Stimulated activated CD8-positive, alpha-beta memory T cell treated with anti-CD3 and anti-CD28 coated beads, Interleukin-2, amount 100 ng/mL, for 1 hour (primary cell): ENCODE measurements around the gene RBMS1.
"Not testable (repeated sequence)": the region's sequence is repeated elsewhere in the genome, so short reads cannot be mapped to it uniquely, and the experiment has no call there.

Source experiments
- DNase-seq, 2 donors: peaks; one replicate each; pipeline ENCODE4 v3.0.0-alpha.2; 2020; ENCODE audit warnings: low read depth in 2 of 2

Gene RBMS1

GRCh38 chr2:160469621-160470204 is 23.9 kb downstream of the RBMS1 start:
- no peak for DNase-seq

- DNase-seq: no peak
Observed at GRCh38 chr2:160469164-160469563, 24.4 kb downstream of the RBMS1 start.

- no peak for DNase-seq
Observed at GRCh38 chr2:160467086-160467485, 26.5 kb downstream of the RBMS1 start.

- no peak for DNase-seq
Observed at GRCh38 chr2:160465406-160465805, 28.2 kb downstream of the RBMS1 start.

- DNase-seq: no peak
Observed at GRCh38 chr2:160465002-160465401, 28.6 kb downstream of the RBMS1 start.

GRCh38 chr2:160464017-160464416 is 29.6 kb downstream of the RBMS1 start:
- no peak for DNase-seq

GRCh38 chr2:160463245-160463644 is 30.4 kb downstream of the RBMS1 start:
- no peak for DNase-seq

- no peak for DNase-seq
Observed at GRCh38 chr2:160460333-160460731, 33.3 kb downstream of the RBMS1 start.

- DNase-seq: no peak
Observed at GRCh38 chr2:160459538-160460332, 33.9 kb downstream of the RBMS1 start.

- DNase-seq: no peak
Observed at GRCh38 chr2:160458718-160459453, 34.7 kb downstream of the RBMS1 start.

- no peak for DNase-seq
Observed at GRCh38 chr2:160457588-160457987, 36.0 kb downstream of the RBMS1 start.

GRCh38 chr2:160454070-160454797 is 39.4 kb downstream of the RBMS1 start:
- DNase-seq: no peak

- DNase-seq: no peak
Observed at GRCh38 chr2:160453111-160453820, 40.3 kb downstream of the RBMS1 start.

- no peak for DNase-seq
Observed at GRCh38 chr2:160450486-160450885, 43.1 kb downstream of the RBMS1 start.

- not testable (repeated sequence) for DNase-seq
Observed at GRCh38 chr2:160448821-160449220, 44.8 kb downstream of the RBMS1 start.

GRCh38 chr2:160445673-160446072 is 47.9 kb downstream of the RBMS1 start:
- DNase-seq: no peak

GRCh38 chr2:160442603-160443002 is 51.0 kb downstream of the RBMS1 start:
- no peak for DNase-seq

GRCh38 chr2:160440888-160441287 is 52.7 kb downstream of the RBMS1 start:
- DNase-seq: no peak

GRCh38 chr2:160439038-160439437 is 54.6 kb downstream of the RBMS1 start:
- DNase-seq: not testable (repeated sequence)

- DNase-seq: no peak
Observed at GRCh38 chr2:160437273-160437672, 56.3 kb downstream of the RBMS1 start.

- no peak for DNase-seq
Observed at GRCh38 chr2:160434254-160434948, 59.2 kb downstream of the RBMS1 start.
